A673 (cell line): Measurements from ENCODE around the gene ORC4. TPM values are rescaled to one million over a fixed set of nuclear protein-coding genes. Genes with fewer than 3 reads are reported as not detected.

ENCODE experiments used
- BruUV-seq: library from RNA; stranded (reverse); fragments of 400-500 nt; replicated peaks from 2 replicates; lab custom pipeline; 2021; lab: Mats Ljungman, UMichigan
- CTCF ChIA-PET: fragments of 300-600 bp; sonication (Branson Sonifier 250); formaldehyde crosslinking; loops from one replicate; lab custom pipeline; 2022; ENCODE audit warnings: antibody characterized with exemption; lab: Charles Lee
- POLR2A ChIA-PET: fragments of 300-600 bp; sonication (Branson Sonifier 250); formaldehyde crosslinking; loops from one replicate; lab custom pipeline; 2022; ENCODE audit warnings: antibody characterized with exemption; ENCODE audit not compliant: low non-redundant PET; lab: Charles Lee
- DNase-seq: peaks from one replicate; pipeline ENCODE4 v3.0.0-alpha.2; 2015; ENCODE audit warnings: low spot score
- H3K27ac ChIP-seq: fragments of 200-600 bp; sonication (generic); 2 replicates; pipeline ENCODE4 v1.5.1; 2016; ENCODE audit warnings: mixed run types, low read depth, mild to moderate bottlenecking, mixed read lengths, antibody characterized with exemption, low read length; ENCODE audit not compliant: poor library complexity, severe bottlenecking
- H3K27me3 ChIP-seq: fragments of 200-600 bp; sonication (generic); replicated peaks from 2 replicates; pipeline ENCODE4 v1.6.1; 2017; ENCODE audit warnings: mixed run types, low read depth, mild to moderate bottlenecking, mixed read lengths, antibody characterized with exemption, low read length; ENCODE audit not compliant: insufficient read depth, poor library complexity
- H3K36me3 ChIP-seq: fragments of 200-600 bp; sonication (generic); 2 replicates; pipeline ENCODE4 v1.6.1; 2016; ENCODE audit warnings: mixed run types, mild to moderate bottlenecking, mixed read lengths, antibody characterized with exemption, low read length; ENCODE audit not compliant: insufficient read depth, poor library complexity, severe bottlenecking
- H3K4me1 ChIP-seq: fragments of 200-600 bp; sonication (generic); 2 replicates; pipeline ENCODE4 v1.6.1; 2017; ENCODE audit warnings: mixed run types, mild to moderate bottlenecking, mixed read lengths, antibody characterized with exemption, low read length; ENCODE audit not compliant: insufficient read depth, poor library complexity, severe bottlenecking
- H3K4me3 ChIP-seq: fragments of 200-600 bp; sonication (generic); 2 replicates; pipeline ENCODE4 v1.5.1; 2016; ENCODE audit warnings: low read depth, mixed run types, mild to moderate bottlenecking, mixed read lengths, low read length; ENCODE audit not compliant: poor library complexity, severe bottlenecking
- H3K9me3 ChIP-seq: fragments of 200-600 bp; sonication (generic); 2 replicates; pipeline ENCODE4 v1.6.1; 2016; ENCODE audit warnings: mixed run types, low read depth, mild to moderate bottlenecking, mixed read lengths, antibody characterized with exemption, low read length; ENCODE audit not compliant: poor library complexity, severe bottlenecking
- CTCF ChIP-seq: fragments of 300-800, 200-600 bp; sonication (generic); conservative IDR thresholded peaks from 2 replicates; pipeline ENCODE4 v1.5.1; 2017; ENCODE audit warnings: low read depth, mild to moderate bottlenecking, antibody characterized with exemption, low read length, moderate library complexity, mixed read lengths
- EZH2 ChIP-seq: fragments of 200-600 bp; sonication (generic); IDR thresholded peaks from 2 replicates; pipeline ENCODE4 v1.6.1; 2017; ENCODE audit warnings: borderline replicate concordance, low read depth, mild to moderate bottlenecking, mixed read lengths, antibody characterized with exemption, low read length; ENCODE audit not compliant: poor library complexity, severe bottlenecking
- intact Hi-C: fragments of 100-400 bp; cut with micrococcal nuclease; formaldehyde crosslinking; loops from one replicate; pipeline ENCODE4 v1.10.0; 2022; ENCODE audit not compliant: unreplicated experiment
- total RNA-seq: library from RNA; stranded (reverse); gene quantifications from 2 replicates; pipeline ENCODE4 v1.2.3, GENCODE V29; 2021

Gene ORC4
- total RNA-seq, 1 experiment from 2014 or later: 63.5 TPM

- intact Hi-C loops: no loop called here
- no peak overlapping the region for H3K4me3 ChIP-seq
- POLR2A ChIA-PET: no interaction called here
- TF ChIP-seq CTCF (no peak), EZH2 (no peak)
- no peaks in the 10 kb centered on the region for H3K4me1 ChIP-seq
- no peaks in the 10 kb centered on the region for H3K9me3 ChIP-seq
- no peak overlapping the region for H3K27ac ChIP-seq
- DNase-seq: no peak
- no peaks in the 10 kb centered on the region for H3K36me3 ChIP-seq
- no peaks in the 10 kb centered on the region for H3K27me3 ChIP-seq
- no TSS peak for BruUV-seq
- CTCF ChIA-PET: no interaction called here
Observed at GRCh38 chr2:148032215-148032614, 11.7 kb upstream of the ORC4 start.

- Histone ChIP-seq H3K4me1 (no peaks in the 10 kb centered on the region), H3K4me3 (no peak overlapping the region), H3K9me3 (no peaks in the 10 kb centered on the region), H3K27me3 (no peaks in the 10 kb centered on the region), H3K27ac (no peak overlapping the region), H3K36me3 (no peaks in the 10 kb centered on the region)
- ChIA-PET CTCF (no interaction called here), POLR2A (no interaction called here)
- intact Hi-C loops: no loop called here
- no TSS peak for BruUV-seq
- no peak for DNase-seq
- TF ChIP-seq CTCF (no peak), EZH2 (no peak)
Observed at GRCh38 chr2:148031152-148031551, 10.6 kb upstream of the ORC4 start.

- no peak overlapping the region for H3K27ac ChIP-seq
- TF ChIP-seq CTCF (no peak), EZH2 (no peak)
- H3K4me3 ChIP-seq: no peak overlapping the region
- no peaks in the 10 kb centered on the region for H3K36me3 ChIP-seq
- no peaks in the 10 kb centered on the region for H3K4me1 ChIP-seq
- no peaks in the 10 kb centered on the region for H3K27me3 ChIP-seq
- H3K9me3 ChIP-seq: no peaks in the 10 kb centered on the region
- intact Hi-C loops: no loop called here
- ChIA-PET CTCF (no interaction called here), POLR2A (no interaction called here)
- no peak for DNase-seq
- no TSS peak for BruUV-seq
Observed at GRCh38 chr2:148028781-148029180, 8.2 kb upstream of the ORC4 start.
